Epithelial cell of esophagus (primary cell): ENCODE data around the gene HOXA9.

Experiments used
- DNase-seq: peaks from one replicate; pipeline ENCODE4 v3.0.0; 2010; ENCODE audit warnings: low read depth
- H3K4me3 ChIP-seq: 2 replicates; pipeline ENCODE4 v1.5.1; 2011; ENCODE audit warnings: mild to moderate bottlenecking, low read length, control low read depth
- TF ChIP-seq, protein P1 (sequence below): IDR thresholded peaks from 2 replicates; pipeline ENCODE4 v1.5.1; 2011; ENCODE audit warnings: low read depth, mild to moderate bottlenecking, low read length, control low read depth, inconsistent platforms; ENCODE audit not compliant: insufficient read depth; ENCODE audit errors: missing control alignments

The HOXA9 gene

DNA sequence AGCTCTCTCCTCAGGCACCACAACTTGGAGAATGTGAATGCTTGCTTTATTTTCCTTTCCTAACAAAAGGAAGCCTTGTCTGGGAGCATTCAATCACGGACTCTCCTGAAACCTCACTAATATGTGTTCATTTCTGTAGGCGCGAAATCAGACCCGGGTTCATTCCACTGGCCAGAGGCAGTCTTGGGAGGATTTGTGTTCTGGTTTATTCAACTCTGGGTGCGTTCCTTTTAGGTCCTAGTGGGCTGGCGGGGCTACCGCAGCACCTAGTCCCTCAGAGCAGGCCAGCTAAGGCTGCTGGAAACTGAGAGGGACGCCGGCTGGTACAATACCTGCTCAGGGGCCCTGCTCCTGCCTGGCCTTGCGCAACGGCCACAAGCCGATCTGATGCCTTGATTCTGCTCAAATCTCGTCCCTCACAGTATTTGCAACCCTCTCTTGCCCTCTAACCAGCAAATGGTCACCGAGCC lies 42.3 kb downstream of the HOXA9 start:
- TF ChIP-seq, protein P1, sequence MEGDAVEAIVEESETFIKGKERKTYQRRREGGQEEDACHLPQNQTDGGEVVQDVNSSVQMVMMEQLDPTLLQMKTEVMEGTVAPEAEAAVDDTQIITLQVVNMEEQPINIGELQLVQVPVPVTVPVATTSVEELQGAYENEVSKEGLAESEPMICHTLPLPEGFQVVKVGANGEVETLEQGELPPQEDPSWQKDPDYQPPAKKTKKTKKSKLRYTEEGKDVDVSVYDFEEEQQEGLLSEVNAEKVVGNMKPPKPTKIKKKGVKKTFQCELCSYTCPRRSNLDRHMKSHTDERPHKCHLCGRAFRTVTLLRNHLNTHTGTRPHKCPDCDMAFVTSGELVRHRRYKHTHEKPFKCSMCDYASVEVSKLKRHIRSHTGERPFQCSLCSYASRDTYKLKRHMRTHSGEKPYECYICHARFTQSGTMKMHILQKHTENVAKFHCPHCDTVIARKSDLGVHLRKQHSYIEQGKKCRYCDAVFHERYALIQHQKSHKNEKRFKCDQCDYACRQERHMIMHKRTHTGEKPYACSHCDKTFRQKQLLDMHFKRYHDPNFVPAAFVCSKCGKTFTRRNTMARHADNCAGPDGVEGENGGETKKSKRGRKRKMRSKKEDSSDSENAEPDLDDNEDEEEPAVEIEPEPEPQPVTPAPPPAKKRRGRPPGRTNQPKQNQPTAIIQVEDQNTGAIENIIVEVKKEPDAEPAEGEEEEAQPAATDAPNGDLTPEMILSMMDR = no peak
- DNase-seq = no peak
- H3K4me3 ChIP-seq = peak overlapping the region; percentile 3

- no peak for DNase-seq
- peak overlapping the region; percentile 43 for H3K4me3 ChIP-seq
- TF ChIP-seq, protein P1 = no peak
Observed at GRCh38 chr7:27122077-27122910, 43.0 kb downstream of the HOXA9 start.

- no peak for DNase-seq
- TF ChIP-seq, protein P1 = no peak
- peak overlapping the region; percentile 43 for H3K4me3 ChIP-seq
Observed at GRCh38 chr7:27121684-27122076, 43.7 kb downstream of the HOXA9 start.

GRCh38 chr7:27119412-27119911 lies 45.9 kb downstream of the HOXA9 start:
- no peak for DNase-seq
- H3K4me3 ChIP-seq = no peak overlapping the region
- TF ChIP-seq, protein P1 = no peak

- TF ChIP-seq, protein P1 = no peak
- no peak overlapping the region for H3K4me3 ChIP-seq
- DNase-seq = no peak
Observed at GRCh38 chr7:27118580-27118979, 46.8 kb downstream of the HOXA9 start.

- TF ChIP-seq, protein P1 = no peak
- peak overlapping the region; percentile 7 for H3K4me3 ChIP-seq
- DNase-seq = no peak
Observed at GRCh38 chr7:27117887-27118491, 47.3 kb downstream of the HOXA9 start.
